B cell (primary cell): ENCODE results near the gene ECM2. TPM values are rescaled to one million over a fixed set of nuclear protein-coding genes. Genes with fewer than 3 reads are reported as not detected.

Experiments
- ATAC-seq: fragments of 200-7000 bp; cut with Tn5 transposase; one replicate; pipeline ENCODE4 v1.10.0; 2021; ENCODE audit warnings: low read depth, mild to moderate bottlenecking, moderate number of reproducible peaks, moderate library complexity
- CTCF ChIA-PET: fragments of 350-600 bp; sonication (Branson Sonifier 250); formaldehyde crosslinking; loops from one replicate; lab custom pipeline; 2021; ENCODE audit warnings: antibody characterized with exemption, inconsistent platforms; lab: Charles Lee
- POLR2A ChIA-PET: fragments of 350-600 bp; sonication (Branson Sonifier 250); formaldehyde crosslinking; loops from one replicate; lab custom pipeline; 2021; ENCODE audit warnings: antibody characterized with exemption; lab: Charles Lee
- DNase-seq: peaks from one replicate; pipeline ENCODE4 v3.0.0; 2013
- H2AFZ ChIP-seq: 2 replicates; pipeline ENCODE4 v1.6.1; 2012; ENCODE audit warnings: mild to moderate bottlenecking, low read depth, low read length; ENCODE audit not compliant: insufficient read depth, poor library complexity, severe bottlenecking
- H3K27ac ChIP-seq, 2 donors: 1 replicate in 1 of 2; 2 replicates in 1 of 2; pipeline ENCODE4 v1.5.1; 2012 to 2013; ENCODE audit warnings: low read length in 2 of 2, mild to moderate bottlenecking in 2 of 2, moderate library complexity in 1 of 2
- H3K27me3 ChIP-seq, 4 experiments: fragments of 200-600 bp in 1 of 4; sonication (generic) in 1 of 4; replicated peaks in 1 of 4; 1 replicate in 2 of 4; 2 replicates in 2 of 4; pipeline versions ENCODE4 v1.6.1 to v1.7.0; 2013 to 2016; ENCODE audit warnings: low read length in 3 of 4, mild to moderate bottlenecking in 2 of 4, mixed read lengths in 1 of 4, moderate library complexity in 1 of 4; ENCODE audit not compliant: insufficient read depth in 4 of 4, control insufficient read depth in 3 of 4; ENCODE audit errors: control extremely low read depth in 1 of 4
- H3K36me3 ChIP-seq, 2 experiments: replicated peaks in 1 of 2; 1 replicate in 1 of 2; 2 replicates in 1 of 2; pipeline versions ENCODE4 v1.6.1 to v1.7.1; 2013; ENCODE audit warnings: low read length in 1 of 2; ENCODE audit not compliant: insufficient read depth in 2 of 2, control insufficient read depth in 1 of 2; ENCODE audit errors: control extremely low read depth in 1 of 2, extremely low read depth in 1 of 2
- H3K4me1 ChIP-seq, 2 donors: fragments of 200-600 bp in 1 of 2; sonication (generic) in 1 of 2; 1 replicate in 1 of 2; 2 replicates in 1 of 2; pipeline versions ENCODE4 v1.5.1 to v1.6.1; 2013 to 2017; ENCODE audit warnings: low read length in 2 of 2; ENCODE audit not compliant: control insufficient read depth in 2 of 2, insufficient read depth in 2 of 2
- H3K4me2 ChIP-seq: replicated peaks from 2 replicates; pipeline ENCODE3; 2012; ENCODE audit warnings: mild to moderate bottlenecking, low read depth, low read length; ENCODE audit not compliant: poor library complexity, severe bottlenecking
- H3K4me3 ChIP-seq, 5 experiments: fragments of 200-600 bp in 1 of 5; sonication (generic) in 1 of 5; 1 replicate in 3 of 5; 2 replicates in 2 of 5; pipeline versions ENCODE4 v1.5.1 to v1.7.0; 2011 to 2016; ENCODE audit warnings: low read length in 4 of 5, mild to moderate bottlenecking in 4 of 5, low read depth in 2 of 5, control low read depth in 1 of 5, moderate library complexity in 1 of 5; ENCODE audit not compliant: insufficient read depth in 1 of 5; ENCODE audit errors: control extremely low read depth in 1 of 5, extremely low read depth in 1 of 5
- H3K79me2 ChIP-seq: fragments of 200-600 bp; sonication (generic); one replicate; pipeline ENCODE4 v1.6.0; 2016; ENCODE audit warnings: low read length; ENCODE audit not compliant: control insufficient read depth, insufficient read depth
- H3K9ac ChIP-seq: fragments of 200-600 bp; sonication (generic); 2 replicates; pipeline ENCODE4 v1.6.1; 2017; ENCODE audit warnings: mild to moderate bottlenecking, low read length, moderate library complexity
- H3K9me3 ChIP-seq, 3 donors: one replicate each; pipeline versions ENCODE4 v1.6.1 to v1.7.1; 2013; ENCODE audit warnings: low read length in 2 of 3; ENCODE audit not compliant: control insufficient read depth in 2 of 3, insufficient read depth in 1 of 3; ENCODE audit errors: control extremely low read depth in 1 of 3
- H4K20me1 ChIP-seq: 2 replicates; pipeline ENCODE4 v1.6.0; 2012; ENCODE audit warnings: mild to moderate bottlenecking, low read length; ENCODE audit not compliant: insufficient read depth, control insufficient read depth, poor library complexity, severe bottlenecking
- H3K27ac Mint-ChIP-seq: one replicate; pipeline ENCODE4 v1.8.0; 2021; ENCODE audit warnings: mixed read lengths
- H3K27me3 Mint-ChIP-seq: one replicate; pipeline ENCODE4 v1.8.0; 2021; ENCODE audit warnings: mixed read lengths
- H3K4me1 Mint-ChIP-seq: one replicate; pipeline ENCODE4 v1.8.0; 2021; ENCODE audit warnings: mixed read lengths
- H3K4me3 Mint-ChIP-seq: one replicate; pipeline ENCODE4 v1.8.0; 2021; ENCODE audit warnings: mixed read lengths
- H3K9me3 Mint-ChIP-seq: one replicate; pipeline ENCODE4 v1.8.0; 2022; ENCODE audit warnings: mixed read lengths; ENCODE audit not compliant: insufficient read depth
- EZH2 ChIP-seq: IDR thresholded peaks from 2 replicates; pipeline ENCODE4 v1.6.1; 2012; ENCODE audit warnings: borderline replicate concordance, low read depth, mild to moderate bottlenecking, moderate library complexity, low read length; ENCODE audit not compliant: insufficient read depth, poor library complexity, severe bottlenecking
- WGBS: methylation state at CpG from one replicate; pipeline ENCODE4 v1.1.5; 2013; ENCODE audit warnings: missing lambda C conversion rate; ENCODE audit not compliant: insufficient coverage; 5-methylcytosine and 5-hydroxymethylcytosine counted together
- intact Hi-C: fragments of 100-400 bp; cut with micrococcal nuclease; formaldehyde crosslinking; loops from one replicate; pipeline ENCODE4 v1.10.0; 2022
- polyA plus RNA-seq: library from polyadenylated mRNA; depleted of rRNA; stranded (reverse); fragments of >200 nt; gene quantifications from 2 replicates; pipeline ENCODE4 v1.2.3, GENCODE V29; 2012
- total RNA-seq, 2 donors: library from RNA; stranded (reverse); fragments of 120-200 nt in 1 of 2; gene quantifications; 1 replicate in 1 of 2; 2 replicates in 1 of 2; pipeline versions ENCODE4 v1.2.3 to v1.2.4, GENCODE V29; 2013 to 2022
- TF ChIP-seq, protein P1 (sequence below): fragments of 200-600 bp; IDR thresholded peaks from one replicate; pipeline ENCODE4 v1.8.0; 2022; ENCODE audit warnings: antibody characterized with exemption, mild to moderate bottlenecking

Gene ECM2
- total and polyA plus RNA-seq, 2 donors (not counting 1 experiment from before 2014, with no cell fraction given), result not detected

GRCh38 chr9:92494856-92495255, 40.9 kb downstream of the ECM2 start:
- Histone ChIP-seq H3K79me2 (no peaks in the 10 kb centered on the region), H4K20me1 (no peaks in the 10 kb centered on the region), H3K4me2 (no peak overlapping the region), H3K27ac (no peak overlapping the region), H3K4me3 (no peak overlapping the region), H3K9ac (no peak overlapping the region), H3K27me3 (no peaks in the 10 kb centered on the region), H3K9me3 (no peaks in the 10 kb centered on the region), H2AFZ (no peak overlapping the region), H3K36me3 (no peaks in the 10 kb centered on the region), H3K4me1 (no peaks in the 10 kb centered on the region)
- Mint-ChIP-seq H3K4me1 (no peaks in the 10 kb centered on the region), H3K9me3 (no peaks in the 10 kb centered on the region), H3K27me3 (no peaks in the 10 kb centered on the region), H3K4me3 (no peak overlapping the region), H3K27ac (no peak overlapping the region)
- ATAC-seq (no peak), DNase-seq (no peak)
- TF ChIP-seq, protein P1, sequence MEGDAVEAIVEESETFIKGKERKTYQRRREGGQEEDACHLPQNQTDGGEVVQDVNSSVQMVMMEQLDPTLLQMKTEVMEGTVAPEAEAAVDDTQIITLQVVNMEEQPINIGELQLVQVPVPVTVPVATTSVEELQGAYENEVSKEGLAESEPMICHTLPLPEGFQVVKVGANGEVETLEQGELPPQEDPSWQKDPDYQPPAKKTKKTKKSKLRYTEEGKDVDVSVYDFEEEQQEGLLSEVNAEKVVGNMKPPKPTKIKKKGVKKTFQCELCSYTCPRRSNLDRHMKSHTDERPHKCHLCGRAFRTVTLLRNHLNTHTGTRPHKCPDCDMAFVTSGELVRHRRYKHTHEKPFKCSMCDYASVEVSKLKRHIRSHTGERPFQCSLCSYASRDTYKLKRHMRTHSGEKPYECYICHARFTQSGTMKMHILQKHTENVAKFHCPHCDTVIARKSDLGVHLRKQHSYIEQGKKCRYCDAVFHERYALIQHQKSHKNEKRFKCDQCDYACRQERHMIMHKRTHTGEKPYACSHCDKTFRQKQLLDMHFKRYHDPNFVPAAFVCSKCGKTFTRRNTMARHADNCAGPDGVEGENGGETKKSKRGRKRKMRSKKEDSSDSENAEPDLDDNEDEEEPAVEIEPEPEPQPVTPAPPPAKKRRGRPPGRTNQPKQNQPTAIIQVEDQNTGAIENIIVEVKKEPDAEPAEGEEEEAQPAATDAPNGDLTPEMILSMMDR, result no peak
- TF ChIP-seq EZH2, result no peak
- no CpG with 5 or more reads among the region's 2 CpGs for WGBS
- ChIA-PET CTCF (no interaction called here), POLR2A (no interaction called here)
- intact Hi-C loops, result no loop called here

- ATAC-seq (no peak), DNase-seq (no peak)
- ChIA-PET POLR2A (no interaction called here), CTCF (no interaction called here)
- H3K27me3 ChIP-seq, result no peaks in the 10 kb centered on the region
- no peaks in the 10 kb centered on the region for H3K9me3 ChIP-seq
- H3K9ac ChIP-seq, result no peak overlapping the region
- H3K27ac Mint-ChIP-seq, result no peak overlapping the region
- H3K79me2 ChIP-seq, result no peaks in the 10 kb centered on the region
- no peak overlapping the region for H2AFZ ChIP-seq
- TF ChIP-seq, protein P1, result no peak
- TF ChIP-seq EZH2, result no peak
- no peaks in the 10 kb centered on the region for H3K4me1 Mint-ChIP-seq
- no peak overlapping the region for H3K27ac ChIP-seq
- H3K4me1 ChIP-seq, result no peaks in the 10 kb centered on the region
- no peak overlapping the region for H3K4me2 ChIP-seq
- H3K27me3 Mint-ChIP-seq, result no peaks in the 10 kb centered on the region
- intact Hi-C loops, result no loop called here
- WGBS, result 99% methylated on average over 8 of the region's 9 CpGs
- no peaks in the 10 kb centered on the region for H3K9me3 Mint-ChIP-seq
- no peak overlapping the region for H3K4me3 Mint-ChIP-seq
- no peak overlapping the region for H3K4me3 ChIP-seq
- no peaks in the 10 kb centered on the region for H3K36me3 ChIP-seq
- H4K20me1 ChIP-seq, result no peaks in the 10 kb centered on the region
These were observed 41.9 kb downstream of the ECM2 start for GRCh38 chr9:92493749-92494387.
